ENCODE measurements around the gene GALNT15. TPM values are rescaled to one million over a fixed set of nuclear protein-coding genes. Genes with fewer than 3 reads are reported as not detected.

GALNT15 gene
- polyA plus RNA-seq, 1 of the 3 experiments (the other 2 are of a cell fraction): 4.7 TPM

- H4K20me1 ChIP-seq (ENCODE audit: insufficient read depth): no peaks in the 10 kb centered on the region
- no peaks in the 10 kb centered on the region for H3K9me2 ChIP-seq
- peaks cover 12% of the 10 kb centered on the region for H3F3A ChIP-seq (replicated peaks; ENCODE audit: insufficient read depth)
- H3K27ac ChIP-seq (ENCODE audit: low read depth in 2 of 2, low read length in 1 of 2): no peak overlapping the region
- no peak overlapping the region for H3K4me2 ChIP-seq
- 82% methylated on average over 6 of the region's 6 CpGs for WGBS (ENCODE audit: low lambda C conversion rate)
- peaks cover 0 to 13% of the 10 kb centered on the region in 2 experiments; a peak in 1 of 4 replicates for H3K4me1 ChIP-seq (ENCODE audit: control insufficient read depth in 1 of 2, insufficient read depth in 2 of 2, low read depth in 1 of 2, low read length in 1 of 2)
- H3K79me2 ChIP-seq (ENCODE audit: insufficient read depth): no peaks in the 10 kb centered on the region
- TF ChIP-seq GABPA (IDR thresholded peaks at IDR 0.05; ENCODE audit: low read depth) (no peak), TEAD4 (IDR thresholded peaks at IDR 0.05; ENCODE audit: borderline replicate concordance, insufficient read depth) (no peak), SMC3 (IDR thresholded peaks at IDR 0.05; ENCODE audit: low read depth, low read length) (no peak), MXI1 (IDR thresholded peaks at IDR 0.05; ENCODE audit: low read depth, low read length) (no peak), TAF1 (IDR thresholded peaks at IDR 0.05; ENCODE audit: borderline replicate concordance, low read depth, low read length) (no peak), FOXJ3 (CRISPR knock-in tag; IDR thresholded peaks at IDR 0.05) (no peak), NFIC (IDR thresholded peaks at IDR 0.05; ENCODE audit: borderline replicate concordance) (no peak), MEF2A (IDR thresholded peaks at IDR 0.05; ENCODE audit: borderline replicate concordance, low read depth) (no peak), IRF3 (IDR thresholded peaks at IDR 0.05; ENCODE audit: low read depth, low read length) (no peak), RFX5 (IDR thresholded peaks at IDR 0.05; ENCODE audit: low read length) (no peak), JUND (IDR thresholded peaks at IDR 0.05) (no peak)
- TF ChIP-seq, protein P1, sequence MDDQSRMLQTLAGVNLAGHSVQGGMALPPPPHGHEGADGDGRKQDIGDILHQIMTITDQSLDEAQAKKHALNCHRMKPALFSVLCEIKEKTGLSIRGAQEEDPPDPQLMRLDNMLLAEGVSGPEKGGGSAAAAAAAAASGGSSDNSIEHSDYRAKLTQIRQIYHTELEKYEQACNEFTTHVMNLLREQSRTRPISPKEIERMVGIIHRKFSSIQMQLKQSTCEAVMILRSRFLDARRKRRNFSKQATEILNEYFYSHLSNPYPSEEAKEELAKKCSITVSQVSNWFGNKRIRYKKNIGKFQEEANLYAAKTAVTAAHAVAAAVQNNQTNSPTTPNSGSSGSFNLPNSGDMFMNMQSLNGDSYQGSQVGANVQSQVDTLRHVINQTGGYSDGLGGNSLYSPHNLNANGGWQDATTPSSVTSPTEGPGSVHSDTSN (IDR thresholded peaks at IDR 0.05): no peak
- DNase-seq: no peak
- H3K9ac ChIP-seq: no peak overlapping the region
- ChIA-PET CTCF (interaction anchor here (0.6 kb wide), 1 partner anchor 111 kb away, joined by 3 read pairs; no protein-coding TSS in a partner anchor), POLR2A (no interaction called here)
- no peaks in the 10 kb centered on the region for H3K36me3 ChIP-seq (replicated peaks in 1 of 2; ENCODE audit: control insufficient read depth in 1 of 2, insufficient read depth in 2 of 2, low read length in 1 of 2)
- no peak overlapping the region for H2AFZ ChIP-seq (ENCODE audit: low read depth)
- H3K4me3 ChIP-seq (ENCODE audit: low read depth in 2 of 2, low read length in 1 of 2): no peak overlapping the region
- no peaks in the 10 kb centered on the region for H3K9me3 ChIP-seq
- no peaks in the 10 kb centered on the region for H3K27me3 ChIP-seq (ENCODE audit: insufficient read depth)
Observed at GRCh38 chr3:16137977-16138376, 36.5 kb upstream of the GALNT15 start.

GRCh38 chr3:16140116-16140893, 34.2 kb upstream of the GALNT15 start:
- DNase-seq: no peak
- Histone ChIP-seq H4K20me1 (ENCODE audit: insufficient read depth) (no peaks in the 10 kb centered on the region), H3K4me2 (no peak overlapping the region), H3K9me3 (no peaks in the 10 kb centered on the region), H3K36me3 (replicated peaks in 1 of 2; ENCODE audit: control insufficient read depth in 1 of 2, insufficient read depth in 2 of 2, low read length in 1 of 2) (no peaks in the 10 kb centered on the region), H3K27me3 (ENCODE audit: insufficient read depth) (no peaks in the 10 kb centered on the region), H3K4me1 (ENCODE audit: control insufficient read depth in 1 of 2, insufficient read depth in 2 of 2, low read depth in 1 of 2, low read length in 1 of 2) (peaks cover 0 to 13% of the 10 kb centered on the region in 2 experiments; a peak in 1 of 4 replicates), H3K79me2 (ENCODE audit: insufficient read depth) (no peaks in the 10 kb centered on the region), H3K9ac (peak overlapping the region; percentile 38), H2AFZ (ENCODE audit: low read depth) (peak overlapping the region; percentile 16; the same call in 1 of the 2 replicates), H3F3A (replicated peaks; ENCODE audit: insufficient read depth) (peaks cover 12% of the 10 kb centered on the region), H3K4me3 (ENCODE audit: low read depth in 2 of 2, low read length in 1 of 2) (no peak overlapping the region), H3K27ac (ENCODE audit: low read depth in 2 of 2, low read length in 1 of 2) (peak overlapping the region in 1 of 2 experiments; percentile 66; a peak in 2 of 4 replicates), H3K9me2 (no peaks in the 10 kb centered on the region)
- CTCF ChIA-PET: interaction anchor here (1.2 to 1.3 kb wide), 2 partner anchors 8 to 39 kb away, joined by 3 read pairs; no protein-coding TSS in a partner anchor
- 85% methylated on average over 6 of the region's 6 CpGs for WGBS (ENCODE audit: low lambda C conversion rate)
- POLR2A ChIA-PET: no interaction called here
- TF ChIP-seq NRF1 (IDR thresholded peaks at IDR 0.05; ENCODE audit: low read depth, low read length) (no peak), EP300 (IDR thresholded peaks at IDR 0.05; ENCODE audit: borderline replicate concordance in 1 of 2, low read depth in 1 of 2, low read length in 1 of 2) (0 out of 4 replicates have a peak, but pooled peaks of 1 of the 2 experiments have one; percentile 18), GATA2 (CRISPR knock-in tag; IDR thresholded peaks at IDR 0.05) (no peak), TAF1 (IDR thresholded peaks at IDR 0.05; ENCODE audit: borderline replicate concordance, low read depth, low read length) (no peak), REST (IDR thresholded peaks at IDR 0.05; ENCODE audit: low read depth, low read length) (no peak), EZH2phosphoT487 (IDR thresholded peaks at IDR 0.05; ENCODE audit: borderline replicate concordance, low read depth) (no peak), FOXJ3 (CRISPR knock-in tag; IDR thresholded peaks at IDR 0.05) (no peak), POLR2AphosphoS5 (IDR thresholded peaks at IDR 0.05; ENCODE audit: low read depth, low read length) (no peak), ELF1 (IDR thresholded peaks at IDR 0.05) (no peak), RXRA (IDR thresholded peaks at IDR 0.05; ENCODE audit: borderline replicate concordance, low read depth) (no peak)
- TF ChIP-seq, protein P2, sequence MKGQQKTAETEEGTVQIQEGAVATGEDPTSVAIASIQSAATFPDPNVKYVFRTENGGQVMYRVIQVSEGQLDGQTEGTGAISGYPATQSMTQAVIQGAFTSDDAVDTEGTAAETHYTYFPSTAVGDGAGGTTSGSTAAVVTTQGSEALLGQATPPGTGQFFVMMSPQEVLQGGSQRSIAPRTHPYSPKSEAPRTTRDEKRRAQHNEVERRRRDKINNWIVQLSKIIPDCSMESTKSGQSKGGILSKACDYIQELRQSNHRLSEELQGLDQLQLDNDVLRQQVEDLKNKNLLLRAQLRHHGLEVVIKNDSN (IDR thresholded peaks at IDR 0.05; ENCODE audit: borderline replicate concordance, low read depth): no peak
